Esophagus squamous epithelium (tissue), 5 donors: Measurements from ENCODE around the gene COL23A1. TPM values are rescaled to one million over a fixed set of nuclear protein-coding genes. Genes with fewer than 3 reads are reported as not detected.

Experiments used
- DNase-seq: peaks from one replicate; lab custom pipeline; 2025; lab: John Stamatoyannopoulos, UW
- H3K27ac ChIP-seq, 4 donors: fragments of 200-600 bp; sonication (generic); one replicate each; pipeline ENCODE4 v1.5.1; 2016 to 2019; ENCODE audit warnings: mild to moderate bottlenecking in 1 of 4
- H3K27me3 ChIP-seq, 4 donors: fragments of 200-600 bp; sonication (generic); 1 replicate in 3 of 4; 2 replicates in 1 of 4; pipeline versions ENCODE4 v1.5.1 to v1.6.0; 2017 to 2021; ENCODE audit warnings: antibody characterized with exemption in 1 of 4
- H3K36me3 ChIP-seq, 3 donors: fragments of 200-600 bp; sonication (generic); one replicate each; pipeline ENCODE4 v1.5.1; 2016 to 2019
- H3K4me1 ChIP-seq, 3 donors: fragments of 200-600 bp; sonication (generic); one replicate each; pipeline ENCODE4 v1.5.1; 2017 to 2019
- H3K4me3 ChIP-seq, 4 donors: fragments of 200-600 bp; sonication (generic); 1 replicate in 3 of 4; 2 replicates in 1 of 4; pipeline ENCODE4 v1.5.1; 2016 to 2019; ENCODE audit warnings: mild to moderate bottlenecking in 2 of 4, moderate library complexity in 1 of 4
- H3K9me3 ChIP-seq, 3 donors: fragments of 200-600 bp; sonication (generic); one replicate each; pipeline ENCODE4 v1.5.1; 2016 to 2019
- POLR2A ChIP-seq, 4 donors: fragments of 450-650 bp; IDR thresholded peaks; one replicate each; pipeline ENCODE4 v1.6.1; 2017; ENCODE audit warnings: antibody characterized with exemption in 4 of 4, mild to moderate bottlenecking in 4 of 4, moderate library complexity in 3 of 4
- WGBS, 2 donors: methylation state at CpG; one replicate each; pipeline ENCODE4 v1.1.5; 2018; 5-methylcytosine and 5-hydroxymethylcytosine counted together
- intact Hi-C: fragments of 100-400 bp; cut with DNase I; formaldehyde crosslinking; loops from one replicate; pipeline ENCODE4 v1.15.0; 2022
- total RNA-seq, 4 donors: library from RNA; depleted of rRNA; stranded (reverse); fragments of >200 nt; gene quantifications; one replicate each; pipeline ENCODE4 v1.1.0, GENCODE V29; 2016
- TF ChIP-seq, protein P1 (sequence below), 6 experiments: fragments of 450-650 bp in 4 of 6; fragments of 200-600 bp in 2 of 6; sonication (generic) in 2 of 6; IDR thresholded peaks; one replicate each; pipeline ENCODE4 v1.5.1; 2016 to 2019; ENCODE audit warnings: antibody characterized with exemption in 6 of 6, mild to moderate bottlenecking in 4 of 6, moderate library complexity in 4 of 6
- donor health status: DM: yes; HTN: yes; CAD: no.

COL23A1 gene
- total RNA-seq, 4 donors from 2014 or later: 0.41 to 1.5 (median 0.44) TPM; not detected in 1

GRCh38 chr5:178337334-178337741 lies 252.9 kb downstream of the COL23A1 start:
- TF ChIP-seq POLR2A (IDR thresholded peaks at IDR 0.05): no peak
- DNase-seq: no peak
- peaks cover 0 to 23% (median under 1%) of the 10 kb centered on the region in 3 donors for H3K4me1 ChIP-seq

DNA sequence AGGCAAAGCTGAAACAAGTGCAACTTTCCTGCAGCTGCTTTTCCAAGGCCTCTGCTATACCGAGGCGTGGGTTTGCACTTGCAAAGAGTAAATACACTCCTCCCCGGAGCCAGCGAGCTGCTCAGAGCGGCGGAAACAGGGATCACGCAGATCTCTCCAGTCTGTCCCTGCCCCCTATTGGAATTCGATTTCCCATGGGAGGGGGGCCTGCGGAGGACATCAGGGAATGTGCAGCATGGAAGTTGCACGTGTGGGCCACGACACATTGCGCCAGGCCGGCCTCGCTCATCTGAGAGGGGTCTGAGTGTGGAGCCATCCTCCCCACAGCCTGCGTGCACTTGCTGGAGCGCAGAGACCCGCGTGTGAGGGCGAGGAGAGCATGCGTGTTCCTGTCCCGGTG lies 253.3 kb downstream of the COL23A1 start:
- intact Hi-C loops: no loop called here
- DNase-seq: no peak

More at GRCh38 chr5:178337334-178337741, 252.9 kb downstream of the COL23A1 start:
- no peaks in the 10 kb centered on the region for H3K9me3 ChIP-seq
- no peak overlapping the region for H3K4me3 ChIP-seq
- H3K27me3 ChIP-seq: peaks cover 0 to 31% (median 0%) of the 10 kb centered on the region in 4 donors
- intact Hi-C loops: no loop called here
- 68 to 70% methylated on average over 3 of the region's 7 CpGs for WGBS, 2 donors
- H3K36me3 ChIP-seq: no peaks in the 10 kb centered on the region
- H3K27ac ChIP-seq: no peak overlapping the region

GRCh38 chr5:178335302-178336030 lies 254.7 kb downstream of the COL23A1 start:
- Histone ChIP-seq H3K27me3 (peaks cover 0 to 49% (median 0%) of the 10 kb centered on the region in 4 donors), H3K4me3 (no peak overlapping the region), H3K4me1 (peaks cover 13 to 42% (median 18%) of the 10 kb centered on the region in 3 donors), H3K27ac (no peak overlapping the region), H3K9me3 (no peaks in the 10 kb centered on the region), H3K36me3 (no peaks in the 10 kb centered on the region)
- intact Hi-C loops: no loop called here
- 65 to 76% methylated on average over 7 to 8 of the region's 8 CpGs for WGBS, 2 donors
- TF ChIP-seq, protein P1, sequence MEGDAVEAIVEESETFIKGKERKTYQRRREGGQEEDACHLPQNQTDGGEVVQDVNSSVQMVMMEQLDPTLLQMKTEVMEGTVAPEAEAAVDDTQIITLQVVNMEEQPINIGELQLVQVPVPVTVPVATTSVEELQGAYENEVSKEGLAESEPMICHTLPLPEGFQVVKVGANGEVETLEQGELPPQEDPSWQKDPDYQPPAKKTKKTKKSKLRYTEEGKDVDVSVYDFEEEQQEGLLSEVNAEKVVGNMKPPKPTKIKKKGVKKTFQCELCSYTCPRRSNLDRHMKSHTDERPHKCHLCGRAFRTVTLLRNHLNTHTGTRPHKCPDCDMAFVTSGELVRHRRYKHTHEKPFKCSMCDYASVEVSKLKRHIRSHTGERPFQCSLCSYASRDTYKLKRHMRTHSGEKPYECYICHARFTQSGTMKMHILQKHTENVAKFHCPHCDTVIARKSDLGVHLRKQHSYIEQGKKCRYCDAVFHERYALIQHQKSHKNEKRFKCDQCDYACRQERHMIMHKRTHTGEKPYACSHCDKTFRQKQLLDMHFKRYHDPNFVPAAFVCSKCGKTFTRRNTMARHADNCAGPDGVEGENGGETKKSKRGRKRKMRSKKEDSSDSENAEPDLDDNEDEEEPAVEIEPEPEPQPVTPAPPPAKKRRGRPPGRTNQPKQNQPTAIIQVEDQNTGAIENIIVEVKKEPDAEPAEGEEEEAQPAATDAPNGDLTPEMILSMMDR (IDR thresholded peaks at IDR 0.05): no peak
- no peak for TF ChIP-seq POLR2A (IDR thresholded peaks at IDR 0.05)
- DNase-seq: no peak

More for the DNA sequence above, 253.3 kb downstream of the COL23A1 start:
- Histone ChIP-seq H3K36me3 (no peaks in the 10 kb centered on the region), H3K4me1 (peaks cover 4 to 28% (median 5%) of the 10 kb centered on the region in 3 donors), H3K27me3 (peaks cover 0 to 36% (median 0%) of the 10 kb centered on the region in 4 donors), H3K4me3 (no peak overlapping the region), H3K27ac (no peak overlapping the region), H3K9me3 (no peaks in the 10 kb centered on the region)
- 66 to 76% methylated on average over 10 to 18 of the region's 21 CpGs for WGBS, 2 donors
- TF ChIP-seq, protein P1 (IDR thresholded peaks at IDR 0.05): no peak
- TF ChIP-seq POLR2A (IDR thresholded peaks at IDR 0.05): no peak

- no peak for DNase-seq
- peaks cover 0 to 53% (median 0%) of the 10 kb centered on the region in 4 donors for H3K27me3 ChIP-seq
- peaks cover 13 to 48% (median 18%) of the 10 kb centered on the region in 3 donors for H3K4me1 ChIP-seq
- H3K4me3 ChIP-seq: no peak overlapping the region
- 76 to 98% methylated on average over 5 to 8 of the region's 8 CpGs for WGBS, 2 donors
- no peaks in the 10 kb centered on the region for H3K36me3 ChIP-seq
- intact Hi-C loops: no loop called here
- no peak overlapping the region for H3K27ac ChIP-seq
- H3K9me3 ChIP-seq: no peaks in the 10 kb centered on the region
- TF ChIP-seq POLR2A (IDR thresholded peaks at IDR 0.05): no peak
- TF ChIP-seq, protein P1 (IDR thresholded peaks at IDR 0.05): no peak
Measured at GRCh38 chr5:178334861-178335260, 255.3 kb downstream of the COL23A1 start.

DNA sequence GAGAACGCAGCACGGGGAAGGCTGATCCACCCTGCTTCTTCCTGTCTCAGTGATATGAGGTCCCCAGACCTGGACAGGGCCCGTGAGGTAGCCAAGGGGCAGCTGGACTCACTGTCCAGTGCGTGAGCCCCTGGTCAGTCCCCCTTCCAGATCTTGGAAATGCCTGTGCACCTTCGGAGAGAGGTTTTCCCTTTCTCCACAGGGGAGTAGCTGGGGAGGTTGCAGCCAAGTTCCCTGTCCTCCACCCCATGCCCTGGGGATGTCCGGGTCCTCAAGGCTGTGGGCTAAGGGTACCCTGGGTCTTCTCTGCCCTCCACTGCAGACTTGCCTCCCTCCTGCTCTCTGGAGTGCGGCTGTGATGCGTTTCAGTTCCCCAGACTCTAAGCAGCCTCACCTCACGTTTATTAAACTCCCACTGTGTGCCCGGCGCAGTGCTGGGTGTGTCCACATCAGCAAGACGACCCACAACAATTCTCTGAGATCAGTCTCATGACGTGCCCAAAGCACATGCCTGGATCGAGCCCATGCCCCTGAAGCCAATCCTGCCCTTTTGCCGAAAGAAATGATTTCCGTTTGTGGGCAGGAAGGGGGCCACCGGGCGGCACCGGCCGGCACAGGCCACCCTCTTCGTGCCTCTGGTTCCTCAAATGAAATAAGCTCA lies 256.2 kb downstream of the COL23A1 start:
- no peak overlapping the region for H3K27ac ChIP-seq
- H3K9me3 ChIP-seq: no peaks in the 10 kb centered on the region
- H3K4me3 ChIP-seq: no peak overlapping the region
- no peaks in the 10 kb centered on the region for H3K36me3 ChIP-seq
- intact Hi-C loops: no loop called here
- no peak for DNase-seq
- peaks cover 0 to 50% (median 0%) of the 10 kb centered on the region in 4 donors for H3K27me3 ChIP-seq
- WGBS, 2 donors: 77 to 92% methylated on average over 11 to 13 of the region's 21 CpGs
- H3K4me1 ChIP-seq: peaks cover 13 to 44% (median 18%) of the 10 kb centered on the region in 3 donors
- no peak for TF ChIP-seq POLR2A (IDR thresholded peaks at IDR 0.05)
- TF ChIP-seq, protein P1 (IDR thresholded peaks at IDR 0.05): no peak
